ENCODE data around the gene KLHL22. TPM values are rescaled to one million over a fixed set of nuclear protein-coding genes. Genes with fewer than 3 reads are reported as not detected.
"Not testable (repeated sequence)": the region's sequence is repeated elsewhere in the genome, so short reads cannot be mapped to it uniquely, and the experiment has no call there.

Gene KLHL22
- 10 to 100 TPM in 1 of 4 donors, 1 to 10 TPM in 3; 7.7 to 13.0 (median 8.3) TPM for total RNA-seq

- Histone ChIP-seq H3K27me3 (no peaks in the 10 kb centered on the region), H3K27ac (peak within 1 kb of the TSS; percentile 82 to 99 (median 93)), H3K4me1 (peaks cover 6 to 43% (median 19%) of the 10 kb centered on the region in 3 donors), H3K36me3 (peaks cover 0 to 10% (median 0%) of the 10 kb centered on the region in 3 donors), H3K9me3 (no peaks in the 10 kb centered on the region), H3K4me3 (peak within 1 kb of the TSS; percentile 57 to 95 (median 72))
- intact Hi-C loops (cut with DNase I) = loop anchor here (5.0 kb wide), 1 partner anchor 78 kb away; no protein-coding TSS in a partner anchor
- 0% methylated on average over 1 to 3 of the region's 108 CpGs for WGBS, 2 donors
- no peak for DNase-seq
- TF ChIP-seq CTCF (IDR thresholded peaks at IDR 0.05) = no peak
- no peak for TF ChIP-seq POLR2A (IDR thresholded peaks at IDR 0.05)
These were observed at the start of gene KLHL22 for GRCh38 chr22:20494978-20495860. TSS of gene KLHL22 (minus strand) at chr22:20495795. CDS start at chr22:20489211, 6,584 bp downstream.

- 89 to 96% methylated on average over 2 to 3 of the region's 3 CpGs for WGBS, 2 donors
- H3K27ac ChIP-seq; DNase-seq; H3K27me3 ChIP-seq; H3K9me3 ChIP-seq; H3K4me3 ChIP-seq; intact Hi-C loops (cut with DNase I): not testable (repeated sequence)
- peaks cover 7 to 32% (median 13%) of the 10 kb centered on the region in 3 donors for H3K4me1 ChIP-seq
- peaks cover 0 to 54% (median 4%) of the 10 kb centered on the region in 3 donors for H3K36me3 ChIP-seq
These were observed 49.7 kb upstream of the KLHL22 start for GRCh38 chr22:20545318-20545634.

- Histone ChIP-seq H3K27me3 (no peaks in the 10 kb centered on the region), H3K4me1 (peaks cover 0 to 11% (median 0%) of the 10 kb centered on the region in 3 donors), H3K27ac (no peak overlapping the region), H3K36me3 (peaks cover 0 to 79% (median 4%) of the 10 kb centered on the region in 3 donors), H3K9me3 (no peaks in the 10 kb centered on the region), H3K4me3 (no peak overlapping the region)
- no peak for DNase-seq
- no peak for TF ChIP-seq POLR2A (IDR thresholded peaks at IDR 0.05)
- intact Hi-C loops (cut with DNase I) = no loop called here
These were observed 47.1 kb upstream of the KLHL22 start for GRCh38 chr22:20542736-20543135.

GRCh38 chr22:20542055-20542454 lies 46.5 kb upstream of the KLHL22 start:
- Histone ChIP-seq H3K27me3 (no peaks in the 10 kb centered on the region), H3K9me3 (no peaks in the 10 kb centered on the region), H3K4me3 (no peak overlapping the region), H3K4me1 (peaks cover 0 to 11% (median 0%) of the 10 kb centered on the region in 3 donors), H3K27ac (no peak overlapping the region), H3K36me3 (peaks cover 0 to 86% (median 10%) of the 10 kb centered on the region in 3 donors)
- DNase-seq = no peak
- intact Hi-C loops (cut with DNase I) = no loop called here
- TF ChIP-seq POLR2A (IDR thresholded peaks at IDR 0.05) (no peak), CTCF (IDR thresholded peaks at IDR 0.05) (no peak)
- WGBS, 2 donors = 92 to 94% methylated on average over 3 of the region's 3 CpGs

- H3K36me3 ChIP-seq = peaks cover 0 to 74% (median 9%) of the 10 kb centered on the region in 3 donors
- H3K9me3 ChIP-seq; H3K4me3 ChIP-seq; intact Hi-C loops (cut with DNase I); H3K27me3 ChIP-seq; H3K27ac ChIP-seq; DNase-seq: not testable (repeated sequence)
- 92 to 98% methylated on average over 8 of the region's 8 CpGs for WGBS, 2 donors
- peaks cover under 1 to 26% (median 3%) of the 10 kb centered on the region in 3 donors for H3K4me1 ChIP-seq
These were observed 43.3 kb upstream of the KLHL22 start for GRCh38 chr22:20538875-20539274.

GRCh38 chr22:20537983-20538382 lies 42.4 kb upstream of the KLHL22 start:
- TF ChIP-seq CTCF (IDR thresholded peaks at IDR 0.05) = no peak
- no peak for TF ChIP-seq POLR2A (IDR thresholded peaks at IDR 0.05)
- Histone ChIP-seq H3K27ac (no peak overlapping the region), H3K4me1 (peaks cover 9 to 35% (median 12%) of the 10 kb centered on the region in 3 donors), H3K9me3 (no peaks in the 10 kb centered on the region), H3K36me3 (peaks cover 0 to 79% (median 9%) of the 10 kb centered on the region in 3 donors), H3K27me3 (no peaks in the 10 kb centered on the region), H3K4me3 (no peak overlapping the region)
- DNase-seq = no peak
- WGBS, 2 donors = 93 to 94% methylated on average over 7 of the region's 7 CpGs
- intact Hi-C loops (cut with DNase I) = no loop called here
